Fibroblast of skin of scalp (primary cell): ENCODE data around the gene TMUB1.
"Not testable (repeated sequence)": the region's sequence is repeated elsewhere in the genome, so short reads cannot be mapped to it uniquely, and the experiment has no call there.

Experiments
- DNase-seq: peaks from one replicate; pipeline ENCODE4 v3.0.0-alpha.2; 2013

The TMUB1 gene

GRCh38 chr7:151051108-151051507, 32.2 kb downstream of the TMUB1 start:
- DNase-seq, result peak; percentile 70

GRCh38 chr7:151048911-151049463, 34.3 kb downstream of the TMUB1 start:
- DNase-seq, result no peak

- DNase-seq, result no peak
These were observed 35.1 kb downstream of the TMUB1 start, which contains the start of gene ASIC3 for GRCh38 chr7:151047976-151048815. ASIC3 (plus strand) TSS chr7:151048531; CDS start chr7:151048886, 355 bp downstream.

- DNase-seq, result peak; percentile 61
These were observed 36.4 kb downstream of the TMUB1 start for GRCh38 chr7:151046603-151047573.

GRCh38 chr7:151045967-151046366, 37.3 kb downstream of the TMUB1 start:
- DNase-seq, result no peak

GRCh38 chr7:151045262-151045661, 38.0 kb downstream of the TMUB1 start:
- DNase-seq, result no peak

- DNase-seq, result no peak
These were observed 39.3 kb downstream of the TMUB1 start for GRCh38 chr7:151043959-151044358.

- DNase-seq, result not testable (repeated sequence)
These were observed 39.8 kb downstream of the TMUB1 start for GRCh38 chr7:151043449-151043848.

- no peak for DNase-seq
These were observed 42.5 kb downstream of the TMUB1 start for GRCh38 chr7:151040616-151041375.

GRCh38 chr7:151039850-151040548, 43.3 kb downstream of the TMUB1 start:
- no peak for DNase-seq

- DNase-seq, result peak; percentile 95
These were observed 44.1 kb downstream of the TMUB1 start for GRCh38 chr7:151038951-151039849.

GRCh38 chr7:151035902-151036301, 47.4 kb downstream of the TMUB1 start:
- no peak for DNase-seq

GRCh38 chr7:151035026-151035717, 48.1 kb downstream of the TMUB1 start:
- no peak for DNase-seq

GRCh38 chr7:151034312-151035025, 48.8 kb downstream of the TMUB1 start:
- DNase-seq, result no peak

- no peak for DNase-seq
These were observed 49.4 kb downstream of the TMUB1 start for GRCh38 chr7:151033864-151034249.

GRCh38 chr7:151032936-151033863, 50.1 kb downstream of the TMUB1 start:
- DNase-seq, result no peak
